ENCODE data around the gene CCR7. TPM values are rescaled to one million over a fixed set of nuclear protein-coding genes. Genes with fewer than 3 reads are reported as not detected.

The CCR7 gene
- total RNA-seq, 1 donor from 2014 or later = 0.51 TPM

DNA sequence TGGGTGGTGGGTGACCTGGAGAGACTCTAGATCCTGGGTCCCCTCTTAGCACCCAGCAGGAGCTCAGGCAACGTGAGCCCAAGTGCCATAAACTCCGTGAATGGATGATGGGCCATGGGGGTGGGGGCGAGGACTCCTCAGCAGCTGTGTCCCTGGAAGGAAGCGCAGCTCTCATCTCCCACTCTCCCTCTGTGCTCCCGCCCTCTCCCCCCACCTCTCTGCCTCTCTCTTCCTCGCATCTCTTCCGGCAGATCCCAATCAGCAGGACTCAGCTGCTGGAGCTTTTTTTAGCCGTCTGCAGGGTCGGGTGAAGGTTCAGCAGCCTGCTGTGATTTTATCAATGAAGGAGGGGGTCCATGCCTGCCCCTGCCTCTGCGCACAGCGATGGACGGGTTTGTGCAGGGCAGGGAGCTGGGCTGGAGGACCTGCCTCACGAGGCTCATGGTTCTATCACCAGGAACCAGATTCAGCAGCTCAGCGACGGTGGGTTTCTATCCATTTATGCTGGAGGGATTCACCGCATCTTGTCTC lies 8.3 kb downstream of the CCR7 start:
- DNase-seq (ENCODE audit: low spot score) = no peak
- H3K27me3 Mint-ChIP-seq (ENCODE audit: unreplicated experiment) = peaks cover 6% of the 10 kb centered on the region
- no peaks in the 10 kb centered on the region for H3K36me3 Mint-ChIP-seq (ENCODE audit: low read depth, unreplicated experiment)
- no peak overlapping the region for H3K27ac Mint-ChIP-seq (ENCODE audit: unreplicated experiment)
- H3K9me3 Mint-ChIP-seq (ENCODE audit: unreplicated experiment) = no peaks in the 10 kb centered on the region
- no peak overlapping the region for H3K4me3 Mint-ChIP-seq (ENCODE audit: unreplicated experiment)
- H3K4me1 Mint-ChIP-seq (ENCODE audit: unreplicated experiment) = peaks cover 46% of the 10 kb centered on the region
- TF ChIP-seq, protein P1, sequence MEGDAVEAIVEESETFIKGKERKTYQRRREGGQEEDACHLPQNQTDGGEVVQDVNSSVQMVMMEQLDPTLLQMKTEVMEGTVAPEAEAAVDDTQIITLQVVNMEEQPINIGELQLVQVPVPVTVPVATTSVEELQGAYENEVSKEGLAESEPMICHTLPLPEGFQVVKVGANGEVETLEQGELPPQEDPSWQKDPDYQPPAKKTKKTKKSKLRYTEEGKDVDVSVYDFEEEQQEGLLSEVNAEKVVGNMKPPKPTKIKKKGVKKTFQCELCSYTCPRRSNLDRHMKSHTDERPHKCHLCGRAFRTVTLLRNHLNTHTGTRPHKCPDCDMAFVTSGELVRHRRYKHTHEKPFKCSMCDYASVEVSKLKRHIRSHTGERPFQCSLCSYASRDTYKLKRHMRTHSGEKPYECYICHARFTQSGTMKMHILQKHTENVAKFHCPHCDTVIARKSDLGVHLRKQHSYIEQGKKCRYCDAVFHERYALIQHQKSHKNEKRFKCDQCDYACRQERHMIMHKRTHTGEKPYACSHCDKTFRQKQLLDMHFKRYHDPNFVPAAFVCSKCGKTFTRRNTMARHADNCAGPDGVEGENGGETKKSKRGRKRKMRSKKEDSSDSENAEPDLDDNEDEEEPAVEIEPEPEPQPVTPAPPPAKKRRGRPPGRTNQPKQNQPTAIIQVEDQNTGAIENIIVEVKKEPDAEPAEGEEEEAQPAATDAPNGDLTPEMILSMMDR (IDR thresholded peaks at IDR 0.05; ENCODE audit: unreplicated experiment) = no peak

DNA sequence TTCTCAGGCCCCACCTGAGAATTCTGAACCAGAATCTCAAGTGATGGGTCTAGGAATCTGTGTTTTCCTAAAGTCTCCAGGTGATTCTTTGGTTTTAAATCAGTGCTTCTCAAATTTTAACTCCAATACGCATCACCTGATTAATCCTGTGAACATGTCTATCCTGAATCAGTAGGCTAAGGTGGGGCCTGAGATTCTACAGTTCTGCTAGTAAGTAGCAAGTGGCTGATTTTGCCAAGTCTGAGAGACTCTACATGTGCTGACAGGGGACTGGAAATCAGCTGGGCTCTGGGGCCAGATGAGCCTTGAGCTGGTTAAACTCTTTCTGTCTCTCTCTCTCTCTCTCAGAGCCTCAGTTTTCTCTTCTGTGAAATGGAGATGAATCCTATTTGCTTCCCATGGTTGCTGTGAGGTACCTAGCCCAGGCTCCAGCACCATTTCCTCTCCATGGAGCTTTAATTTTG lies 9.0 kb downstream of the CCR7 start:
- Mint-ChIP-seq H3K27ac (ENCODE audit: unreplicated experiment) (no peak overlapping the region), H3K4me3 (ENCODE audit: unreplicated experiment) (no peak overlapping the region), H3K9me3 (ENCODE audit: unreplicated experiment) (no peaks in the 10 kb centered on the region), H3K4me1 (ENCODE audit: unreplicated experiment) (peaks cover 40% of the 10 kb centered on the region), H3K27me3 (ENCODE audit: unreplicated experiment) (peaks cover 7% of the 10 kb centered on the region), H3K36me3 (ENCODE audit: low read depth, unreplicated experiment) (no peaks in the 10 kb centered on the region)
- no peak for DNase-seq (ENCODE audit: low spot score)
- TF ChIP-seq, protein P1 (IDR thresholded peaks at IDR 0.05; ENCODE audit: unreplicated experiment) = no peak

DNA sequence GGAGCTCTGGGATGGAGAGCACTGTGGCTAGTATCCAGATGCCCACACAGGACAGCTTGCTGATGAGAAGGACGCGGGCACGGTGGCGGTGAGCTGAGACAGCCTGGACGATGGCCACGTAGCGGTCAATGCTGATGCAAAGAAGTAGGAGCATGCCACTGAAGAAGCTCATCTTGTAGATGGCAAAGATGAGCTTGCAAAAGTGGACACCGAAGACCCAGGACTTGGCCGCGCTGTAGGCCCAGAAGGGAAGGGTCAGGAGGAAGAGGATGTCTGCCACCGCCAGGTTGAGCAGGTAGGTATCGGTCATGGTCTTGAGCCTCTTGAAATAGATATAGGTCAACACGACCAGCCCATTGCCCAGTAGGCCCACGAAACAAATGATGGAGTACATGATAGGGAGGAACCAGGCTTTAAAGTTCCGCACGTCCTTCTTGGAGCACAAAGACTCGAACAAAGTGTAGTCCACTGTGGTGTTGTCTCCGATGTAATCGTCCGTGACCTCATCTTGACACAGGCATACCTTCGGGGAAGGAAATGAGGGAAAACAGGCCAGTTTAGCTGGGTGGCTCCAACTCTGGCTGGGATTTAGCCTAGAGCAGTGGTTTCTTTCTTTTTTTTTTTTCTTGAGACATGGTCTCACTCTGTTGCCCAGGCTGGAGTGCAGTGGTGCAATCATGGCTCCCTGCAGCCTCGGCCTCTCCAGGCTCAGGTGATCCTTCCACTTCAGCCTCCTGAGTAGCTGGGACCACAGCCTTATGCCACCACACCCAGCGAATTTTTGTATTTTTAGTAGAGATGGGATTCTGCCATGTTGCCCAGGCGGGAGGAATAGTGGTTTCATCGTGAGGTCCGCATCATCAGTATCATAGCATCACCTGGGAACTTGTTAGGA lies 9.7 kb downstream of the CCR7 start:
- Mint-ChIP-seq H3K27me3 (ENCODE audit: unreplicated experiment) (peaks cover 8% of the 10 kb centered on the region), H3K9me3 (ENCODE audit: unreplicated experiment) (no peaks in the 10 kb centered on the region), H3K4me3 (ENCODE audit: unreplicated experiment) (no peak overlapping the region), H3K27ac (ENCODE audit: unreplicated experiment) (no peak overlapping the region), H3K36me3 (ENCODE audit: low read depth, unreplicated experiment) (no peaks in the 10 kb centered on the region), H3K4me1 (ENCODE audit: unreplicated experiment) (peaks cover 34% of the 10 kb centered on the region)
- TF ChIP-seq, protein P1 (IDR thresholded peaks at IDR 0.05; ENCODE audit: unreplicated experiment) = no peak
- no peak for DNase-seq (ENCODE audit: low spot score)

DNA sequence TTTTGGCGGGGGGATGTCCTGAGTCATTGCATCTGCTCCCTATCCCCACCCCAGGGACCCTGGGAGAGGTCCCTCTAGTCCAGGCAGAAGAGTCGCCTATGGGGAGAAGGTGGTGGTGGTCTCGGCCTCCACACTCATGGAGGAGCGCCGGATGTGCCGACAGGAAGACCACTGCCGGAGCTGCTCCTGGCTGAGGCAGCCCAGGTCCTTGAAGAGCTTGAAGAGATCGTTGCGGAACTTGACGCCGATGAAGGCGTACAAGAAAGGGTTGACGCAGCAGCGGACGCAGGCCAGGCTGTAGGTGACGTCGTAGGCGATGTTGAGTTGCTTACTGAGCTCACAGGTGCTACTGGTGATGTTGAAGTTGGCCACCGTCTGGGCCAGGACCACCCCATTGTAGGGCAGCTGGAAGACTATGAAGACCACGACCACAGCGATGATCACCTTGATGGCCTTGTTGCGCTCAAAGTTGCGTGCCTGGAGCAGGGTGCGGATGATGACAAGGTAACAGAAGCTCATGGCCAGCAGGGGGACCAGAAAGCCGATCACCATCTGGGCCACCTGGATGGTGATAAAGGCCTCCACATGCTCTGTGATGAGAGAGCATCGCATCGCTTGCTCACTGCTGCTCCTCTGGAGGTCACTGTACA lies 10.5 kb downstream of the CCR7 start:
- Mint-ChIP-seq H3K27ac (ENCODE audit: unreplicated experiment) (no peak overlapping the region), H3K4me1 (ENCODE audit: unreplicated experiment) (peaks cover 29% of the 10 kb centered on the region), H3K4me3 (ENCODE audit: unreplicated experiment) (no peak overlapping the region), H3K36me3 (ENCODE audit: low read depth, unreplicated experiment) (no peaks in the 10 kb centered on the region), H3K27me3 (ENCODE audit: unreplicated experiment) (peaks cover 8% of the 10 kb centered on the region), H3K9me3 (ENCODE audit: unreplicated experiment) (no peaks in the 10 kb centered on the region)
- no peak for DNase-seq (ENCODE audit: low spot score)
- TF ChIP-seq, protein P1 (IDR thresholded peaks at IDR 0.05; ENCODE audit: unreplicated experiment) = no peak
